Uterus (tissue), 2 donors: ENCODE measurements around the gene TNRC6C.

Experiments used
- CTCF ChIP-seq, 4 experiments: fragments of 200-600 bp in 2 of 4; fragments of 450-650 bp in 2 of 4; sonication (generic) in 2 of 4; IDR thresholded peaks; one replicate each; pipeline ENCODE4 v1.5.1; 2016 to 2019; ENCODE audit warnings: antibody characterized with exemption in 4 of 4, mild to moderate bottlenecking in 2 of 4, moderate library complexity in 1 of 4
- POLR2A ChIP-seq, 2 donors: fragments of 450-650 bp; IDR thresholded peaks; one replicate each; pipeline ENCODE4 v1.6.1; 2016; ENCODE audit warnings: antibody characterized with exemption in 2 of 2, mild to moderate bottlenecking in 1 of 2, moderate library complexity in 1 of 2

- TF ChIP-seq CTCF (IDR thresholded peaks at IDR 0.05) (no peak), POLR2A (IDR thresholded peaks at IDR 0.05) (no peak)
These were observed 144.8 kb downstream of the TNRC6C start for GRCh38 chr17:78103311-78103710.
